ENCODE measurements around the gene RAMP1. TPM values are rescaled to one million over a fixed set of nuclear protein-coding genes. Genes with fewer than 3 reads are reported as not detected.

RAMP1 gene
- total RNA-seq, 2 experiments from 2014 or later = 1.0 to 1.4 TPM

- DNase-seq = no peak
- ChIA-PET CTCF (no interaction called here), POLR2A (interaction anchor here (1.7 kb wide), 1 partner anchor 11 kb away, joined by 7 read pairs; no protein-coding TSS in a partner anchor)
- intact Hi-C loops (cut with micrococcal nuclease) = loop anchor here (10.0 kb wide), 1 partner anchor 84 kb away; no protein-coding TSS in a partner anchor
- H3K4me1 Mint-ChIP-seq (ENCODE audit: low read depth) = peaks cover 15% of the 10 kb centered on the region
- no peak for ATAC-seq
- H3K27ac Mint-ChIP-seq = no peak overlapping the region
- H3K4me3 Mint-ChIP-seq = no peak overlapping the region
- H3K27me3 Mint-ChIP-seq = peaks cover 6% of the 10 kb centered on the region
- TF ChIP-seq CTCF (IDR thresholded peaks at IDR 0.05) = no peak
- H3K9me3 Mint-ChIP-seq = no peaks in the 10 kb centered on the region
- no peaks in the 10 kb centered on the region for H3K36me3 Mint-ChIP-seq (ENCODE audit: low read depth)
These were observed 61.2 kb downstream of the RAMP1 start for GRCh38 chr2:237920673-237921072.

- POLR2A ChIA-PET = interaction anchor here (0.6 to 2.7 kb wide), 2 partner anchors 12 to 29 kb away, joined by 3 to 7 read pairs; no protein-coding TSS in a partner anchor
- DNase-seq = no peak
- ATAC-seq = no peak
- TF ChIP-seq CTCF (IDR thresholded peaks at IDR 0.05) = no peak
- intact Hi-C loops (cut with micrococcal nuclease) = loop anchor here (10.0 kb wide), 1 partner anchor 83 kb away; no protein-coding TSS in a partner anchor
- no peaks in the 10 kb centered on the region for H3K36me3 Mint-ChIP-seq (ENCODE audit: low read depth)
- CTCF ChIA-PET = interaction anchor here (0.6 to 2.5 kb wide), 9 partner anchors 17 to 341 kb away, joined by 3 to 12 read pairs (median 4); no protein-coding TSS in a partner anchor
- H3K4me1 Mint-ChIP-seq (ENCODE audit: low read depth) = peaks cover 23% of the 10 kb centered on the region
- no peak overlapping the region for H3K4me3 Mint-ChIP-seq
- peaks cover 6% of the 10 kb centered on the region for H3K27me3 Mint-ChIP-seq
- no peaks in the 10 kb centered on the region for H3K9me3 Mint-ChIP-seq
- no peak overlapping the region for H3K27ac Mint-ChIP-seq
These were observed 62.6 kb downstream of the RAMP1 start for GRCh38 chr2:237921967-237922492.

- DNase-seq (peak; percentile 26), ATAC-seq (peak; percentile 44)
- Mint-ChIP-seq H3K36me3 (ENCODE audit: low read depth) (no peaks in the 10 kb centered on the region), H3K4me3 (peak overlapping the region; percentile 44), H3K27ac (no peak overlapping the region), H3K27me3 (peaks cover 6% of the 10 kb centered on the region), H3K9me3 (no peaks in the 10 kb centered on the region), H3K4me1 (ENCODE audit: low read depth) (peaks cover 27% of the 10 kb centered on the region)
- TF ChIP-seq CTCF (IDR thresholded peaks at IDR 0.05) = no peak
- intact Hi-C loops (cut with micrococcal nuclease) = loop anchor here (10.0 kb wide), 1 partner anchor 82 kb away; no protein-coding TSS in a partner anchor
- ChIA-PET POLR2A (interaction anchor here (0.6 to 2.7 kb wide), 5 partner anchors 9 to 80 kb away, joined by 3 to 7 read pairs (median 3); no protein-coding TSS in a partner anchor), CTCF (interaction anchor here (0.6 to 2.5 kb wide), 36 partner anchors 10 to 421 kb away, joined by 3 to 19 read pairs (median 4); partner anchors contain the start of gene UBE2F)
These were observed 63.4 kb downstream of the RAMP1 start for GRCh38 chr2:237922641-237923361.

GRCh38 chr2:237923481-237924163 is 64.2 kb downstream of the RAMP1 start:
- Mint-ChIP-seq H3K27me3 (peaks cover 6% of the 10 kb centered on the region), H3K4me3 (peak overlapping the region; percentile 44), H3K4me1 (ENCODE audit: low read depth) (peaks cover 27% of the 10 kb centered on the region), H3K27ac (peak overlapping the region; percentile 69), H3K9me3 (peaks cover under 1% of the 10 kb centered on the region), H3K36me3 (ENCODE audit: low read depth) (no peaks in the 10 kb centered on the region)
- intact Hi-C loops (cut with micrococcal nuclease) = loop anchor here (10.0 kb wide), 1 partner anchor 81 kb away; no protein-coding TSS in a partner anchor
- POLR2A ChIA-PET = interaction anchor here (0.6 to 2.7 kb wide), 4 partner anchors 8 to 83 kb away, joined by 3 to 7 read pairs (median 4); no protein-coding TSS in a partner anchor
- ATAC-seq = peak; percentile 100
- CTCF ChIA-PET = interaction anchor here (0.6 to 2.5 kb wide), 37 partner anchors 9 to 422 kb away, joined by 3 to 19 read pairs (median 3); partner anchors contain the start of gene UBE2F
- peak; percentile 98 for TF ChIP-seq CTCF (IDR thresholded peaks at IDR 0.05)
- peak; percentile 85 for DNase-seq
